HG03469 (cell line): Measurements from ENCODE around the gene ANKRD34A.

Experiments used
- ATAC-seq: cut with Tn5 transposase; IDR thresholded peaks from one replicate; pipeline ENCODE4 v1.9.1; 2021; ENCODE audit warnings: mild to moderate bottlenecking, moderate library complexity, moderate number of reproducible peaks; ENCODE audit not compliant: unreplicated experiment

Gene ANKRD34A

DNA sequence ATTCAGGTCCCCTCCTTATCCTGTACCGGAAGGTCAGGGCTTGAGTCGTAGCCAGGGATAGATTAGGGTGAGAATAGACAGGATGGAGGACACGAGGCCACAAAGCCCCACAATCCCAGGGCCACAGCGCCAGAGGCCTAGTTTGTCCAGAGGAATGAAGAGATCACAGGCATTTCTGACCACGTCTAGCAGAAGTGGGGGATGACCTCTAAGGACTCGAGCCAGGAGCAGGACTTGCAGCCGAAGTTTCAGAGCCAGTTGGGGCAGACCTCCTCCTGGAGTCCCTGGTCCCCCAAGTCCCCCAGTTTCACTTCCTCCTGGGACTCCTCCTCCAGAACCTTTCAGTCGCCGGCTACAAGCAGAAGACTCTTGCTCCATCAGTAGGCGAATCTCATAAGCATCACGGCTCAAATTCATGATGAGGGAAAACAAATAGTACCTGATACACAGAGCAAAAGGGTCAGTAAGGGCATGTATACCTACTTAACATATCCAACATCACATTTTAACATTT lies 52.2 kb downstream of the ANKRD34A start:
- ATAC-seq: no peak
